ENCODE measurements around the gene IDH3B.

Gene IDH3B

DNA sequence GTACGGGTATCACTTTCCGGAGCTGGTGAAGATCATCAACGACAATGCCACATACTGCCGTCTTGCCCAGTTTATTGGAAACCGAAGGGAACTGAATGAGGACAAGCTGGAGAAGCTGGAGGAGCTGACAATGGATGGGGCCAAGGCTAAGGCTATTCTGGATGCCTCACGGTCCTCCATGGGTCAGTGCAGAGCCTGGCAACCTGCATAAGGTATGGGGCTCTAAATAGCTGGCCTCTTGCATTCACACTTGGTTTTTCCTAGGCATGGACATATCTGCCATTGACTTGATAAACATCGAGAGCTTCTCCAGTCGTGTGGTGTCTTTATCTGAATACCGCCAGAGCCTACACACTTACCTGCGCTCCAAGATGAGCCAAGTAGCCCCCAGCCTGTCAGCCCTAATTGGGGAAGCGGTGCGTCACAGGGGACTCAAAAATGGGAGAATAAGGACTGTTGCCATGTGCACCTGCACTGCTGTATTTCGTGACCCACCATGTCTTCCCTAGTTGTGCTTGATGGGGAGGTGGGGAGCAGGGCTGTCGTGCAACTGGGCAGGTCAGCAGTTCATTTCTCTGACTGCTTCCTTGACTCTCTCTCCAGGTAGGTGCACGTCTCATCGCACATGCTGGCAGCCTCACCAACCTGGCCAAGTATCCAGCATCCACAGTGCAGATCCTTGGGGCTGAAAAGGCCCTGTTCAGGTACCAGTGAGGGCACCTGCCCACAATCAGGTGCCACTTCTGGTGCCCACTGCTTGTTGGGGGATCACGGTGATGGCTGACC is 8.5 kb downstream of the IDH3B start:
- FAIRE-seq: no peak

DNA sequence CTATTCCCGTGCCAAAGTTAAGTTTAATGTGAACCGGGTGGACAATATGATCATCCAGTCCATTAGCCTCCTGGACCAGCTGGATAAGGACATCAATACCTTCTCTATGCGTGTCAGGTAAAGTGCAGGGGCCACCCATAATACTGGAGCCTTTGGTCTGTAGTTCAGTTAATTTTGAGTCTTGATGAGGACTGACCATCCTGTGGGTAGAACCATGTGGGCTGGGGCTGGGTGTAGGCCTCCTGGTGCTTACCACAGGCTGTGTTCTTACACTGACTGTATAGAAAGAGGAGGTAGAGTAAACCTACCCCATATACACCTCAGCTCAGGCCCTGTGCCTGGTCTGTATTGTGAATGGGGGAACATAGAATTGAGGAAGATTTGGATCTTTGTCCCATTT is 9.2 kb downstream of the IDH3B start:
- FAIRE-seq: no peak

- FAIRE-seq: no peak
Observed at GRCh38 chr20:2654384-2654822, 9.6 kb downstream of the IDH3B start.

GRCh38 chr20:2653556-2654383 is 10.2 kb downstream of the IDH3B start:
- no peak for FAIRE-seq

DNA sequence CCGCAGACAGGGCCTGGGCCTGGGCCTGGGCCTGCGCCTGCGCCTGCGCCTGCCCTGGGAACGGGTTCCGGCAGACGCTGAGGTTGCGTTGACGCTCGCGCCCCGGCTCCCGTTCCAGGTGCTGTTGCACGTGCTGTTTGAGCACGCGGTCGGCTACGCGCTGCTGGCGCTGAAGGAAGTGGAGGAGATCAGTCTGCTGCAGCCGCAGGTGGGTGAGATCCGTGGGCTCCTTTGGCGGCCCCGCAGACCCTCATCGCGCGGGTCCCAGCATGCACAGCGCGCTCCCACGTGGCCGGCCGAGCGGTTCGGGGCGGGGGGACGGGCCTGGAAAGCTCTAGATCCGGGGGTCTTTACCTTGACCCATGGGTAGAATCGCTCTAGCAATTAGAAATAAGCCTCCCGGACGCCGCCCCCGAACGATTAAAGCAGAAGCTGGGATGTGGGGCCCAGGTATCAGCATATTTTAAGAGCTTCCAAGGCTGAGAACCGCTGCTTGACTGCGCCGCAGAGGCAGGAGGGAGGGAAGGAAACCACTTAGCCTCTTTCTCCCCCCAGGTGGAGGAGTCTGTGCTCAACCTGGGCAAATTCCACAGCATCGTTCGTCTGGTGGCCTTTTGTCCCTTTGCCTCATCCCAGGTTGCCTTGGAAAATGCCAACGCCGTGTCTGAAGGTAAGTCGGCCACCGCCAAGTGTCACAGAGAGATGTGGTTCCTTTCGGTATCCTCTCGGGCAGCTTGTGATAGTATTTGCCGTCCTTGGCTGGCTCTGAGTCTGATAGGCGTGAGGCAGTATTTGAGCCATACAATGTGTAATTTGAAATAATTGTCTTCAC is 11.1 kb downstream of the IDH3B start:
- FAIRE-seq: no peak

- no peak for FAIRE-seq
Observed at GRCh38 chr20:2651772-2652723, 12.0 kb downstream of the IDH3B start, which contains the start of gene NOP56. NOP56 (plus strand) TSS chr20:2652632; CDS start chr20:2652661, 29 bp downstream.

- FAIRE-seq: no peak
Observed at GRCh38 chr20:2643708-2644107, 20.3 kb downstream of the IDH3B start.

- FAIRE-seq: no peak
Observed at GRCh38 chr20:2640899-2641298, 23.1 kb downstream of the IDH3B start.

DNA sequence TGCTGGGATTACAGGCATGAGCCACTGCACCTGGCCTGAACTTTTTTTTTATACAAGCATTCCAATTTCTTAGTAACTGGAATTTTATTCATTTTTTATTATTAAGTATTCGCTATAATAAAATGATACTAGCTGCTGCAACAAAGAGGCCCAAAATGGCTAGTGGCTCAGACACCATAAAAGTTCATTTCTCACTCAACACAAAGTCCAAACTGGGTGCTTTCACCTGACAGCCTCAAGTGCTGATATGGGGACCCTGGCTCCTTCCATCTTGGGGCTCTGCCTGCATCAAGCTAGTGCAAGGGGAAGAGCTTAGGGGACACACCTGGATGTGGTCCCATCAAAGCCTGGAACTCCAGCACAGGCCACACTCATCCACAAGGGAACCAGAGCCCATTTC is 23.8 kb downstream of the IDH3B start:
- no peak for FAIRE-seq

DNA sequence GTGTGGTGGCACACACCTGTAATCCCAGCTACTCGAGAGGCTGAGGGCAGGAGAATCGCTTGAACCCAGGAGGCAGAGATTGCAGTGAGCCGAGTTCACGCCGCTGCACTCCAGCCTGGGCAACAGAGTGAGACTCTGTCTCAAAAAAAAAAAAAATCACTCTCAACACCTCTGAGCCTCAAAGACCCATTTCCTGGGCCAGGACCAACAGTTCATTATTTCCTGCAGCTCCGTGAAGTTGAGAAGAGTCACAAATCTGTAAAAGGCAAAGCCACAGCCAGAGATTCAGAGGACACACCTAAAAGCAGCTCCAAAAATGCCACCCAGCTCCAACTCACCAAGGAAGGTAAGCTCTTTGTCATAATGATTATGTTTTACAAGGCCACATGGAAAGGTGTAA is 26.8 kb downstream of the IDH3B start:
- FAIRE-seq: no peak

DNA sequence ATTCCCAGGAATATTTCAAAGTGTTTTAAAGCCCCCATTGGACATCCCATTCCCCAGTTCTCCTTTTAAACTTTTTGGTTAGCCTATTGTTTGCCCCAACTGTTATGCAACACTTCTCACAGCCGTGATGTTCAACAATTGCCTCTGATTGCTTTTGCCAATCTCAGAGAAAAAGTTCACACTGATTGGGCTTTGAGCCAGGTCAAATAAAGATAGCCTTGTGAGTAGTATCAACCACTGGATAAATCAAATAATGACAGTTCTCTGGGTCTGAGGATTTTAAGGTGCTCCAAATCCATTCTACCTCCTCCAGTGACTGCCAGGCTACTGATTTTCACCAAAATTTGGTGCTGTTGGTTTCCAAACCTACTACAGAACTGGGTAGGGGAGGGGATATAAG is 30.6 kb downstream of the IDH3B start:
- FAIRE-seq: no peak

DNA sequence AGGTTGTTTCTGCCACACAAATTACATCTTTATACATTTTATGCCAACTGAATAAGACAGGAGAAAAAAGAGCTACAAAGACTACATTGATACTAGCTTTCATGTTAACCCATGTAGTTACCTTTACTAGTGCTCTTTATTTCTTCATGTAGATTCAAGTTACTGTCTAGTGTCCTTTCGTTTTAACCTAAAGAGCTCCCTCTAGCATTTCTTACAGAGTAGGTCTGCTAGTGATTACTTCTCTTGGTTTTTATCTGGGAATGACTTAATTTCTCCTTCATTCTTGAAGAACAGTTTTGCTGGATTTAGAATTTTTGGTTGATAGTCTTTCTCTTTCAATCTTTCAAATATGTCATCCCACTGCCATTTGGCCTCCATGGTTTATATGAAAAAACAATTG is 32.8 kb downstream of the IDH3B start:
- FAIRE-seq: no peak

GRCh38 chr20:2626853-2627541 is 37.0 kb downstream of the IDH3B start:
- FAIRE-seq: no peak

GRCh38 chr20:2625062-2625461 is 39.0 kb downstream of the IDH3B start:
- FAIRE-seq: no peak

- FAIRE-seq: no peak
Observed at GRCh38 chr20:2624190-2624589, 39.8 kb downstream of the IDH3B start.

- no peak for FAIRE-seq
Observed at GRCh38 chr20:2619961-2620595, 43.9 kb downstream of the IDH3B start.

DNA sequence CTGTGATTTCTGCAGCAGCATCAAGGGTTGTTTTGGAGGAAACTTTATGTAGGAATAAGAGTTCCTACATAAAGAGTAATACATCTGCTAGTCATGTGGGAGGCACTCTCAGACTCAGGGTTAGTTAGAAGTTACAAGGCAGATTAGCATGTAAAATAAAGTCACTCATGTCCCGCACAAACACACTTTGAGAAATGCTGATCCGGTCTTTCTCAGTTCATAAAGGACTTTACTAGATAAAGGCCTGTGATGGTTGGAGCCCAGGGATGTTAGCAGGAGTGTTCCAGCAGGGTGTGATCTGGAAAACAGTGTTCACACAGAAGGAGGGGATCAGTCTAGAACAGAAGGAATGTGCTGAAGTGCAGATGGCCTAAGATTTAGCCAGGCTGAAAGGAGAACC is 44.7 kb downstream of the IDH3B start:
- no peak for FAIRE-seq

- FAIRE-seq: no peak
Observed at GRCh38 chr20:2618815-2619214, 45.2 kb downstream of the IDH3B start.

DNA sequence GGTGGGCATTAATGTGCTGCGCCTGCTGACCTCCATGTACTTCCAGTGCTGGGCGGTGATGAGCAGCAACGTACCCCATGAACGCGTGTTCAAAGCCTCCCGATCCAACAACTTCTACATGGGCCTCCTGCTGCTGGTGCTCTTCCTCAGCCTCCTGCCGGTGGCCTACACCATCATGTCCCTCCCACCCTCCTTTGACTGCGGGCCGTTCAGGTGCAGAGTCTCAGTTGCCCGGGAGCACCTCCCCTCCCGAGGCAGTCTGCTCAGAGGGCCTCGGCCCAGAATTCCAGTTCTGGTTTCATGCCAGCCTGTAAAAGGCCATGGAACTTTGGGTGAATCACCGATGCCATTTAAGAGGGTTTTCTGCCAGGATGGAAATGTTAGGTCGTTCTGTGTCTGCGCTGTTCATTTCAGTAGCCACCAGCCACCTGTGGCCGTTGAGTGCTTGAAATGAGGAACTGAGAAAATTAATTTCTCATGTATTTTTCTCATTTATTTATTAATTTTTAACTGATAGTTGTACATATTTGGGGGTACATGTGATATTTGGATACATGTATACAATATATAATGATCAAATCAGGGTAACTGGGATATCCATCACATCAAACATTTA is 46.8 kb downstream of the IDH3B start:
- FAIRE-seq: no peak

DNA sequence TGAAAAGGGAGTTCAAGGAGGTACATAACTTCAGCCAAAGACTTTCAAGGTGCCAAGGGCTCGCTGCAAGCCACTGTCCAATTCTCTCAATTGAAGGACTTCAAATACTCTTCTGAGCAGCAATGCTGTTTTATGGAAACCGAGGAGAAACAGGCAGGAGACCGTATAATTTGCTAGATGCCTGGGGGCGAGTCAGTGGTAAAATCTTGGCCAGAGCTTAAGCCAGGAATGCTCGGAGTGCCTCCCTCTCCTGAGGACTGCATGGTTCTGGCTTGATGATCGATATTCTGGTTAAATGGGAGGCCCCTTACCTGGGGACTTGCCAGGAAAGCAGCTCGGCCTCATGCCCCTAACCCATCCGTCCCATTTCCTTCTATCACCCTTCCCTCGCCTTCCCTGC is 47.4 kb downstream of the IDH3B start:
- no peak for FAIRE-seq
